ENCODE results near the gene CCDC180. TPM values are rescaled to one million over a fixed set of nuclear protein-coding genes. Genes with fewer than 3 reads are reported as not detected.
"Not testable (repeated sequence)": the region's sequence is repeated elsewhere in the genome, so short reads cannot be mapped to it uniquely, and the experiment has no call there.

The CCDC180 gene
- total RNA-seq, 2 experiments from 2014 or later, result 0.13 to 1.2 TPM

GRCh38 chr9:97324954-97325353 is 17.5 kb downstream of the CCDC180 start:
- Histone ChIP-seq H3K9me2 (ENCODE audit: insufficient read depth, low read length) (no peaks in the 10 kb centered on the region), H3K4me2 (ENCODE audit: low read length) (no peak overlapping the region), H2AFZ (ENCODE audit: low read length) (no peak overlapping the region), H3K36me3 (ENCODE audit: insufficient read depth, low read length) (no peaks in the 10 kb centered on the region), H3K4me3 (ENCODE audit: low read depth, low read length, poor library complexity, severe bottlenecking) (no peak overlapping the region), H3K9me3 (ENCODE audit: low read length) (no peaks in the 10 kb centered on the region), H3K79me2 (ENCODE audit: insufficient read depth, low read depth, low read length) (no peaks in the 10 kb centered on the region), H4K20me1 (ENCODE audit: insufficient read depth, low read length) (no peaks in the 10 kb centered on the region), H3K4me1 (ENCODE audit: insufficient read depth, low read length, poor library complexity, severe bottlenecking) (no peaks in the 10 kb centered on the region), H3K27ac (ENCODE audit: low read depth, low read length, poor library complexity, severe bottlenecking) (no peak overlapping the region)
- intact Hi-C loops (cut with micrococcal nuclease; ENCODE audit: unreplicated experiment), result no loop called here
- no peak for DNase-seq (ENCODE audit: low spot score)
- BruUV-seq (replicated peaks), result no TSS peak
- POLR2A ChIA-PET, result interaction anchor here (0.7 kb wide), 1 partner anchor 47 kb away, joined by 3 read pairs; no protein-coding TSS in a partner anchor
- CTCF ChIA-PET (ENCODE audit: unreplicated experiment), result no interaction called here
- TF ChIP-seq CTCF (conservative IDR thresholded peaks at IDR 0.05; ENCODE audit: low read length) (no peak), EZH2phosphoT487 (IDR thresholded peaks at IDR 0.05; ENCODE audit: borderline replicate concordance, low read depth, low read length) (no peak)

- Histone ChIP-seq H3K4me2 (ENCODE audit: low read length) (no peak overlapping the region), H3K4me1 (ENCODE audit: insufficient read depth, low read length, poor library complexity, severe bottlenecking) (no peaks in the 10 kb centered on the region), H3K27ac (ENCODE audit: low read depth, low read length, poor library complexity, severe bottlenecking) (no peak overlapping the region), H3K36me3 (ENCODE audit: insufficient read depth, low read length) (no peaks in the 10 kb centered on the region), H3K79me2 (ENCODE audit: insufficient read depth, low read depth, low read length) (no peaks in the 10 kb centered on the region), H3K4me3 (ENCODE audit: low read depth, low read length, poor library complexity, severe bottlenecking) (no peak overlapping the region), H4K20me1 (ENCODE audit: insufficient read depth, low read length) (no peaks in the 10 kb centered on the region), H2AFZ (ENCODE audit: low read length) (no peak overlapping the region), H3K9me3 (ENCODE audit: low read length) (no peaks in the 10 kb centered on the region), H3K9me2 (ENCODE audit: insufficient read depth, low read length) (no peaks in the 10 kb centered on the region)
- no peak for TF ChIP-seq EZH2phosphoT487 (IDR thresholded peaks at IDR 0.05; ENCODE audit: borderline replicate concordance, low read depth, low read length)
- no peak for TF ChIP-seq CTCF (conservative IDR thresholded peaks at IDR 0.05; ENCODE audit: low read length)
- DNase-seq (ENCODE audit: low spot score), result no peak
- CTCF ChIA-PET (ENCODE audit: unreplicated experiment), result interaction anchor here (1.1 kb wide), 1 partner anchor 17 kb away, joined by 3 read pairs; no protein-coding TSS in a partner anchor
- intact Hi-C loops (cut with micrococcal nuclease; ENCODE audit: unreplicated experiment), result no loop called here
- POLR2A ChIA-PET, result no interaction called here
- no TSS peak for BruUV-seq (replicated peaks)
Measured at GRCh38 chr9:97327562-97327961, 20.1 kb downstream of the CCDC180 start.

GRCh38 chr9:97332993-97333392 is 25.5 kb downstream of the CCDC180 start:
- intact Hi-C loops (cut with micrococcal nuclease; ENCODE audit: unreplicated experiment), result no loop called here
- H3K27ac ChIP-seq (ENCODE audit: low read depth, low read length, poor library complexity, severe bottlenecking), result no peak overlapping the region
- H4K20me1 ChIP-seq (ENCODE audit: insufficient read depth, low read length), result no peaks in the 10 kb centered on the region
- no peaks in the 10 kb centered on the region for H3K9me2 ChIP-seq (ENCODE audit: insufficient read depth, low read length)
- no peak for TF ChIP-seq CTCF (conservative IDR thresholded peaks at IDR 0.05; ENCODE audit: low read length)
- no peak for TF ChIP-seq EZH2phosphoT487 (IDR thresholded peaks at IDR 0.05; ENCODE audit: borderline replicate concordance, low read depth, low read length)
- POLR2A ChIA-PET, result interaction anchor here (0.6 kb wide), 2 partner anchors 14 to 232 kb away, joined by 3 to 5 read pairs; no protein-coding TSS in a partner anchor
- no peaks in the 10 kb centered on the region for H3K79me2 ChIP-seq (ENCODE audit: insufficient read depth, low read depth, low read length)
- CTCF ChIA-PET (ENCODE audit: unreplicated experiment), result no interaction called here
- H3K4me2 ChIP-seq (ENCODE audit: low read length), result no peak overlapping the region
- no peak overlapping the region for H2AFZ ChIP-seq (ENCODE audit: low read length)
- H3K4me1 ChIP-seq (ENCODE audit: insufficient read depth, low read length, poor library complexity, severe bottlenecking), result no peaks in the 10 kb centered on the region
- no peak overlapping the region for H3K4me3 ChIP-seq (ENCODE audit: low read depth, low read length, poor library complexity, severe bottlenecking)
- no peak for DNase-seq (ENCODE audit: low spot score)
- no peaks in the 10 kb centered on the region for H3K9me3 ChIP-seq (ENCODE audit: low read length)
- no TSS peak for BruUV-seq (replicated peaks)
- H3K36me3 ChIP-seq (ENCODE audit: insufficient read depth, low read length), result no peaks in the 10 kb centered on the region

GRCh38 chr9:97335622-97336021 is 28.2 kb downstream of the CCDC180 start:
- BruUV-seq (replicated peaks); H3K36me3 ChIP-seq (ENCODE audit: insufficient read depth, low read length); H3K27ac ChIP-seq (ENCODE audit: low read depth, low read length, poor library complexity, severe bottlenecking); H3K4me1 ChIP-seq (ENCODE audit: insufficient read depth, low read length, poor library complexity, severe bottlenecking); DNase-seq (ENCODE audit: low spot score); H2AFZ ChIP-seq (ENCODE audit: low read length); H3K9me2 ChIP-seq (ENCODE audit: insufficient read depth, low read length); H3K79me2 ChIP-seq (ENCODE audit: insufficient read depth, low read depth, low read length); POLR2A ChIA-PET; H3K9me3 ChIP-seq (ENCODE audit: low read length); intact Hi-C loops (cut with micrococcal nuclease; ENCODE audit: unreplicated experiment); CTCF ChIA-PET (ENCODE audit: unreplicated experiment); H3K4me3 ChIP-seq (ENCODE audit: low read depth, low read length, poor library complexity, severe bottlenecking); H3K4me2 ChIP-seq (ENCODE audit: low read length); H4K20me1 ChIP-seq (ENCODE audit: insufficient read depth, low read length): not testable (repeated sequence)

Data from OCI-LY7 (cell line).